GM18909 (cell line): ENCODE measurements around the gene REV1.
"Not testable (repeated sequence)": the region's sequence is repeated elsewhere in the genome, so short reads cannot be mapped to it uniquely, and the experiment has no call there.

Experiments
- ATAC-seq: cut with Tn5 transposase; IDR thresholded peaks from one replicate; pipeline ENCODE4 v1.9.1; 2021; ENCODE audit warnings: mild to moderate bottlenecking; ENCODE audit not compliant: unreplicated experiment, poor library complexity

The REV1 gene

GRCh38 chr2:99489761-99490622, at the start of gene REV1:
Gene REV1 (minus strand): TSS chr2:99490017. CDS start chr2:99464975, 25,042 bp downstream.
- peak; percentile 85 for ATAC-seq

- no peak for ATAC-seq
Observed at GRCh38 chr2:99537910-99538485, 48.2 kb upstream of the REV1 start.

GRCh38 chr2:99524056-99524455, 34.2 kb upstream of the REV1 start:
- no peak for ATAC-seq

GRCh38 chr2:99522157-99522556, 32.3 kb upstream of the REV1 start:
- no peak for ATAC-seq

GRCh38 chr2:99520813-99521212, 31.0 kb upstream of the REV1 start:
- no peak for ATAC-seq

- ATAC-seq = no peak
Observed at GRCh38 chr2:99520195-99520594, 30.4 kb upstream of the REV1 start.

GRCh38 chr2:99514357-99514756, 24.5 kb upstream of the REV1 start:
- ATAC-seq = no peak

GRCh38 chr2:99512181-99512591, 22.4 kb upstream of the REV1 start:
- no peak for ATAC-seq

GRCh38 chr2:99509387-99509786, 19.6 kb upstream of the REV1 start:
- ATAC-seq = no peak

- ATAC-seq = no peak
Observed at GRCh38 chr2:99507937-99508818, 18.4 kb upstream of the REV1 start.

- ATAC-seq = no peak
Observed at GRCh38 chr2:99504844-99505584, 15.2 kb upstream of the REV1 start.

GRCh38 chr2:99503662-99504416, 14.0 kb upstream of the REV1 start:
- not testable (repeated sequence) for ATAC-seq

GRCh38 chr2:99496021-99496420, 6.2 kb upstream of the REV1 start:
- ATAC-seq = no peak

- no peak for ATAC-seq
Observed at GRCh38 chr2:99495115-99495860, 5.5 kb upstream of the REV1 start.

- ATAC-seq = no peak
Observed at GRCh38 chr2:99492721-99493120, 2.9 kb upstream of the REV1 start.

GRCh38 chr2:99490623-99491461, 1.0 kb upstream of the REV1 start:
- no peak for ATAC-seq

GRCh38 chr2:99489063-99489760, 605 bp downstream of the REV1 start:
- peak; percentile 38 for ATAC-seq
